GM12801 (cell line): ENCODE results near the gene ARSD.

Experiments
- CTCF ChIP-seq: IDR thresholded peaks from one replicate; pipeline ENCODE4 v1.5.1; 2011; ENCODE audit warnings: control low read depth; ENCODE audit not compliant: insufficient read length; ENCODE audit errors: extremely low read depth

Gene ARSD

GRCh38 chrX:2889045-2889605 lies 40.0 kb downstream of the ARSD start:
- TF ChIP-seq CTCF: no peak

GRCh38 chrX:2888309-2888708 lies 40.8 kb downstream of the ARSD start:
- TF ChIP-seq CTCF: no peak

- TF ChIP-seq CTCF: no peak
Measured at GRCh38 chrX:2883770-2884169, 45.4 kb downstream of the ARSD start.

- TF ChIP-seq CTCF: no peak
Measured at GRCh38 chrX:2879670-2880069, 49.5 kb downstream of the ARSD start.

- no peak for TF ChIP-seq CTCF
Measured at GRCh38 chrX:2878563-2878962, 50.6 kb downstream of the ARSD start.

- TF ChIP-seq CTCF: no peak
Measured at GRCh38 chrX:2875798-2876399, 53.2 kb downstream of the ARSD start.

GRCh38 chrX:2875136-2875481 lies 54.0 kb downstream of the ARSD start:
- TF ChIP-seq CTCF: no peak
